Sigmoid colon (tissue), 7 donors: ENCODE data around the gene IGSF9. TPM values are rescaled to one million over a fixed set of nuclear protein-coding genes. Genes with fewer than 3 reads are reported as not detected.
A peak's percentile ranks its signal among the peaks of the same experiment; 100 is the strongest.

Experiments
- DNase-seq: peaks from one replicate; pipeline ENCODE4 v3.0.0-alpha.2; 2019
- H3K27ac ChIP-seq, 4 donors: fragments of 200-600 bp; sonication (generic); one replicate each; pipeline ENCODE4 v1.5.1; 2016 to 2019; ENCODE audit warnings: mild to moderate bottlenecking in 1 of 4
- H3K27me3 ChIP-seq, 3 donors: fragments of 200-600 bp; sonication (generic); one replicate each; pipeline ENCODE4 v1.5.1; 2019; ENCODE audit warnings: mild to moderate bottlenecking in 1 of 3
- H3K36me3 ChIP-seq, 4 donors: fragments of 200-600 bp; sonication (generic); one replicate each; pipeline ENCODE4 v1.5.1; 2016 to 2019
- H3K4me1 ChIP-seq, 4 donors: fragments of 200-600 bp; sonication (generic); one replicate each; pipeline ENCODE4 v1.5.1; 2017 to 2019
- H3K4me3 ChIP-seq, 4 donors: fragments of 200-600 bp; sonication (generic); one replicate each; pipeline ENCODE4 v1.5.1; 2017 to 2019; ENCODE audit warnings: mild to moderate bottlenecking in 2 of 4, moderate library complexity in 1 of 4
- H3K9me3 ChIP-seq, 4 donors: fragments of 200-600 bp in 3 of 4; sonication (generic) in 3 of 4; one replicate each; pipeline versions ENCODE4 v1.5.1 to v1.6.1; 2013 to 2019
- EP300 ChIP-seq, 4 donors: sonication (generic); formaldehyde crosslinking; IDR thresholded peaks; one replicate each; pipeline ENCODE4 v1.6.1; 2017; ENCODE audit warnings: antibody characterized with exemption in 4 of 4
- POLR2A ChIP-seq, 2 donors: fragments of 450-650 bp; IDR thresholded peaks; one replicate each; pipeline ENCODE4 v1.6.1; 2016; ENCODE audit warnings: antibody characterized with exemption in 2 of 2, mild to moderate bottlenecking in 2 of 2, moderate library complexity in 2 of 2
- POLR2AphosphoS5 ChIP-seq, 4 donors: sonication (generic); formaldehyde crosslinking; IDR thresholded peaks; one replicate each; pipeline ENCODE4 v1.6.1; 2017; ENCODE audit warnings: antibody characterized with exemption in 4 of 4
- WGBS, 2 donors: extraction: QIAGEN DNeasy Blood & Tissue Kit; methylation state at CpG; one replicate each; pipeline ENCODE4 v1.1.7; 2013; 5-methylcytosine and 5-hydroxymethylcytosine counted together
- intact Hi-C: fragments of 100-400 bp; cut with DNase I; formaldehyde crosslinking; loops from one replicate; pipeline ENCODE4 v1.15.1; 2023
- polyA plus RNA-seq, 3 donors: library from polyadenylated mRNA; stranded (reverse); fragments of 200-250 nt; gene quantifications; one replicate each; pipeline ENCODE4 v1.2.3, GENCODE V29; 2013
- total RNA-seq, 4 donors: library from RNA; depleted of rRNA; stranded (reverse); fragments of >200 nt; gene quantifications; one replicate each; pipeline ENCODE4 v1.1.0, GENCODE V29; 2016
- TF ChIP-seq, protein P1 (sequence below), 4 experiments: fragments of 450-650 bp in 3 of 4; fragments of 200-600 bp in 1 of 4; IDR thresholded peaks; one replicate each; pipeline ENCODE4 v1.5.1; 2016 to 2019; ENCODE audit warnings: antibody characterized with exemption in 4 of 4, mild to moderate bottlenecking in 3 of 4, moderate library complexity in 2 of 4
- donor health status: healthy with polysubstance abuse.
- donor health status: Bipolar disorder and iron deficiency.
- donor health status: healthy.

IGSF9 gene
- total and polyA plus RNA-seq, 7 donors: under 0.01 to 16.3 (median 9.2) TPM; not detected in 3

DNA sequence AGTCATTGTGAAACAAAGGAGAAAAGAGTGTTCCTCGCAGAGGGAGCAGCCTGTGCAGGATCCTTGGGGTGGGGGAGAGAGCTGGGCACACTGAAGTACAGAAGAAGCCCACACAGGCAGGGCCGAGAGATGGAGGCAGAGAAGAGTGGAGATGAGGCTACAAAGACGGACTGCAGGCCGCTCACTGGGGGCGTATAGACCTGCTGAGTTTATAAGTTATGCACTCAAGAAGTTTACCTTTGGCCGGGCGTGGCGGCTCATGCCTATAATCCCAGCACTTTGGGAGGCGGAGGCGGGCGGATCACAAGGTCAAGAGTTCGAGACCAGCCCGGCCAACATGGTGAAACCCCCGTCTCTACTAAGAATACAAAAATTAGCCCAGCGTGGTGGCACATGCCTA is 16.2 kb upstream of the IGSF9 start:
- H3K9me3 ChIP-seq: no peaks in the 10 kb centered on the region
- H3K4me1 ChIP-seq: peaks cover 0 to 10% (median 0%) of the 10 kb centered on the region in 4 donors
- WGBS, 2 donors: 17 to 61% methylated on average over 15 of the region's 15 CpGs
- no peaks in the 10 kb centered on the region for H3K27me3 ChIP-seq
- H3K4me3 ChIP-seq: no peak overlapping the region
- intact Hi-C loops: no loop called here
- DNase-seq: no peak
- peak overlapping the region in 2 of 4 donors; percentile 31 to 41 for H3K27ac ChIP-seq
- H3K36me3 ChIP-seq: no peaks in the 10 kb centered on the region
- TF ChIP-seq, protein P1, sequence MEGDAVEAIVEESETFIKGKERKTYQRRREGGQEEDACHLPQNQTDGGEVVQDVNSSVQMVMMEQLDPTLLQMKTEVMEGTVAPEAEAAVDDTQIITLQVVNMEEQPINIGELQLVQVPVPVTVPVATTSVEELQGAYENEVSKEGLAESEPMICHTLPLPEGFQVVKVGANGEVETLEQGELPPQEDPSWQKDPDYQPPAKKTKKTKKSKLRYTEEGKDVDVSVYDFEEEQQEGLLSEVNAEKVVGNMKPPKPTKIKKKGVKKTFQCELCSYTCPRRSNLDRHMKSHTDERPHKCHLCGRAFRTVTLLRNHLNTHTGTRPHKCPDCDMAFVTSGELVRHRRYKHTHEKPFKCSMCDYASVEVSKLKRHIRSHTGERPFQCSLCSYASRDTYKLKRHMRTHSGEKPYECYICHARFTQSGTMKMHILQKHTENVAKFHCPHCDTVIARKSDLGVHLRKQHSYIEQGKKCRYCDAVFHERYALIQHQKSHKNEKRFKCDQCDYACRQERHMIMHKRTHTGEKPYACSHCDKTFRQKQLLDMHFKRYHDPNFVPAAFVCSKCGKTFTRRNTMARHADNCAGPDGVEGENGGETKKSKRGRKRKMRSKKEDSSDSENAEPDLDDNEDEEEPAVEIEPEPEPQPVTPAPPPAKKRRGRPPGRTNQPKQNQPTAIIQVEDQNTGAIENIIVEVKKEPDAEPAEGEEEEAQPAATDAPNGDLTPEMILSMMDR (IDR thresholded peaks at IDR 0.05): no peak
- TF ChIP-seq POLR2A (IDR thresholded peaks at IDR 0.05) (no peak), EP300 (IDR thresholded peaks at IDR 0.05) (no peak), POLR2AphosphoS5 (IDR thresholded peaks at IDR 0.05) (no peak)

DNA sequence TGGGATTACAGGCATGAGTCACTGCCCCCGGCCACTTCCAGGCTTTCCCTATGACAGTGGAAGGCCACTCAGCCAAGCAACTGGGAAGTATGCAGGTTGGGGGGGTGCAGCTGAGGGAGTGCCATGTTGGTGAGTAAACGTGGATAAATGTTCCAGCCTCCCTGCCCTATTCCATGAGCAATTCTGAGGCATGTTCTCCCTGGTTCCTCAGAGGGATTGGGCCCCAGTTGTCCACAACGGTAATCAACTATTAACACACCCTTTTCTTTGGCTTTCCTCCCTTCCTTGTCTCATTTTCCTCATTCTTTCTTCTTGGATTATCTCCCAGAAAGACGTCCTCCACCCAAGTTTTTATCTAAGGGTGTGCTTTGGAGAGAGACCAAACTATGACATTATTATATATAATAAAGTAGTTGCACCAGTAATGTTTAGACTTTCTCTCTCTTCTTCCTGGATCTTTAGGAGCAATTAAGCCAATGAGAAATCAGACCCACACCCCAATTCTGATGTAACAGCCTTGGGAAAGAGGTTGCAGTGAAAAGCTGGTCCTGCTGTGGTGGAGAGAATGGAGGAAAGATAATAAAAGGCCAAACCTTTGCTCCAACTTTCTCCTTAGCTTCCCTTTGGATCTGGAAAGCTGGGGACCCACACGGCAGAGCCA is 15.4 kb upstream of the IGSF9 start:
- H3K9me3 ChIP-seq: no peaks in the 10 kb centered on the region
- TF ChIP-seq POLR2AphosphoS5 (IDR thresholded peaks at IDR 0.05) (peak in 1 of 4 donors; percentile 9), POLR2A (IDR thresholded peaks at IDR 0.05) (no peak), EP300 (IDR thresholded peaks at IDR 0.05) (no peak)
- TF ChIP-seq, protein P1 (IDR thresholded peaks at IDR 0.05): no peak
- H3K4me3 ChIP-seq: no peak overlapping the region
- H3K27me3 ChIP-seq: no peaks in the 10 kb centered on the region
- H3K4me1 ChIP-seq: peaks cover 0 to 10% (median 0%) of the 10 kb centered on the region in 4 donors
- intact Hi-C loops: no loop called here
- WGBS, 2 donors: 12 to 47% methylated on average over 5 of the region's 5 CpGs
- H3K36me3 ChIP-seq: no peaks in the 10 kb centered on the region
- H3K27ac ChIP-seq: peak overlapping the region in 3 of 4 donors; percentile 31 to 41 (median 35)
- peak; percentile 81 for DNase-seq

DNA sequence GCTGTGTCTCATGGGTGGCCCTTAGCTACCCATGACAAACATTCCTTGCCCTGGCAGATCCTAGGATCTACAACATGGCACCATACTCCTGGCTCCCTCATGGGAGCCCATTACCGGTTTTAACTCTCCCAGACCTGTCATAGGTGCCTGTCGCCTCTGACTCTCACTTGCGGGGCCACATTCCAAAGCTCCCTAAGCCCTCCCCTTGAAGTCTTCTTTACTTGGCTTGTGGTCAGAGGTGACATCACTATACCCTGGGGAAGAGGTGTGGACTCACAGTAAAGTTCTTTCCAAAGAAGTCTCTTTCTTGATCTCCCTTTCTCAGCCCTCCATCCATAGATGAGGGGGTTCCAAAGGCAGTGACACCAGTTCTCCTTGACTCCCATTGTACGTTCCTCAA is 14.0 kb upstream of the IGSF9 start:
- DNase-seq: no peak
- intact Hi-C loops: no loop called here
- Histone ChIP-seq H3K36me3 (no peaks in the 10 kb centered on the region), H3K27ac (peak overlapping the region in 1 of 4 donors; percentile 14), H3K9me3 (no peaks in the 10 kb centered on the region), H3K4me1 (peaks cover 0 to 10% (median 0%) of the 10 kb centered on the region in 4 donors), H3K4me3 (no peak overlapping the region), H3K27me3 (no peaks in the 10 kb centered on the region)
- WGBS, 2 donors: 80 to 85% methylated on average over 4 of the region's 4 CpGs
- TF ChIP-seq POLR2A (IDR thresholded peaks at IDR 0.05) (no peak), POLR2AphosphoS5 (IDR thresholded peaks at IDR 0.05) (no peak), EP300 (IDR thresholded peaks at IDR 0.05) (no peak)
- TF ChIP-seq, protein P1 (IDR thresholded peaks at IDR 0.05): no peak

DNA sequence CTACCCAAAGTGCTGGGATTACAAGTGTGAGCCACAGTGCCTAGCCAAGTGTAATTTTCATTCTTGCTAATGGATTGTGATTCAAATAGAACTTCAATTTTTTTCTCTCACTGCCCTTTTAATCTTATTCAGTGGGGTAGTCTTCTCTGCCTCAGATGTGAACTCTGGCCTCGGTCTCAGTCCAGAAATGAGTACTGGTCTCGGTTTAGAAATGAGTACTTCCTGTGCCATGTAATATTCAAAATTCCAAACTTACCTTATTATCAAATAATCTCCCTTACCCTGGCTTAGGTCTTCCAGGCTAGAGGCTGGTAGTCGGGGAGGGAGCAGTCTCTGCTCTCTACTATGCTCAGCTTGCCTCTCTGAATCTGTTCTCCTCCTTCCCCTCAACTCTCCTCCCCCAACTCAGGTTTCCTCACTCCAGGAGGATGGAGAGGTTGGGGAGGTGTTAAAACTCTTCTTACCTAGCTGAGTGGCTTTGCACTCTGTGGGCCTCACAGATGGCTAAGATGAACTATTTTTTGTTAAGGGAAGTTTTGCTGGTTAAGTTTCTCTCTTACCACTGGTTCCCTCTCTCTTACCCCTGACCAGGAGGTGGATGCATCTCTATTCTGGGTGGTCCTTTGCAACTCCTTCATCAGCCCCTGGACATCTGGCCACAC is 13.4 kb upstream of the IGSF9 start:
- Histone ChIP-seq H3K27ac (peak overlapping the region in 1 of 4 donors; percentile 14), H3K36me3 (no peaks in the 10 kb centered on the region), H3K4me1 (peaks cover 0 to 10% (median 0%) of the 10 kb centered on the region in 4 donors), H3K9me3 (no peaks in the 10 kb centered on the region), H3K4me3 (no peak overlapping the region), H3K27me3 (no peaks in the 10 kb centered on the region)
- TF ChIP-seq POLR2AphosphoS5 (IDR thresholded peaks at IDR 0.05): no peak
- TF ChIP-seq EP300 (IDR thresholded peaks at IDR 0.05): no peak
- TF ChIP-seq, protein P1 (IDR thresholded peaks at IDR 0.05): no peak
- no peak for DNase-seq
- intact Hi-C loops: no loop called here
- 70 to 78% methylated on average over 3 of the region's 3 CpGs for WGBS, 2 donors
